Activated CD4-positive, alpha-beta memory T cell treated with anti-CD3 and anti-CD28 coated beads, Interleukin-2, amount 10 ng/mL, durations not matched to agents 7 days and 5 days (primary cell): Measurements from ENCODE around the gene NAT10. TPM values are rescaled to one million over a fixed set of nuclear protein-coding genes. Genes with fewer than 3 reads are reported as not detected.

Experiments used
- CTCF ChIA-PET: fragments of 350-600 bp; sonication (Branson Sonifier 250); formaldehyde crosslinking; loops from one replicate; lab custom pipeline; 2021; ENCODE audit warnings: antibody characterized with exemption, inconsistent platforms; lab: Charles Lee
- POLR2A ChIA-PET: fragments of 350-600 bp; sonication (Branson Sonifier 250); formaldehyde crosslinking; loops from one replicate; lab custom pipeline; 2021; ENCODE audit warnings: antibody characterized with exemption; lab: Charles Lee
- DNase-seq: peaks from one replicate; pipeline ENCODE4 v3.0.0-alpha.2; 2020
- H3K27ac Mint-ChIP-seq: one replicate; pipeline ENCODE4 v1.8.0; 2021; ENCODE audit warnings: mild to moderate bottlenecking, mixed read lengths
- H3K27me3 Mint-ChIP-seq: one replicate; pipeline ENCODE4 v1.8.0; 2021; ENCODE audit warnings: mixed read lengths
- H3K36me3 Mint-ChIP-seq: one replicate; pipeline ENCODE4 v1.8.0; 2021; ENCODE audit warnings: low read depth, mixed read lengths
- H3K4me1 Mint-ChIP-seq: one replicate; pipeline ENCODE4 v1.8.0; 2021; ENCODE audit warnings: mixed read lengths
- H3K4me3 Mint-ChIP-seq: one replicate; pipeline ENCODE4 v1.8.0; 2021; ENCODE audit warnings: mild to moderate bottlenecking, mixed read lengths
- H3K9me3 Mint-ChIP-seq: one replicate; pipeline ENCODE4 v1.8.0; 2021; ENCODE audit warnings: mixed read lengths
- total RNA-seq, 2 experiments: library from RNA; stranded (reverse); gene quantifications; one replicate each; pipeline ENCODE4 v1.2.3, GENCODE V29; 2021

NAT10 gene
- total RNA-seq, 2 experiments from 2014 or later, result 52.9 to 57.8 TPM

DNA sequence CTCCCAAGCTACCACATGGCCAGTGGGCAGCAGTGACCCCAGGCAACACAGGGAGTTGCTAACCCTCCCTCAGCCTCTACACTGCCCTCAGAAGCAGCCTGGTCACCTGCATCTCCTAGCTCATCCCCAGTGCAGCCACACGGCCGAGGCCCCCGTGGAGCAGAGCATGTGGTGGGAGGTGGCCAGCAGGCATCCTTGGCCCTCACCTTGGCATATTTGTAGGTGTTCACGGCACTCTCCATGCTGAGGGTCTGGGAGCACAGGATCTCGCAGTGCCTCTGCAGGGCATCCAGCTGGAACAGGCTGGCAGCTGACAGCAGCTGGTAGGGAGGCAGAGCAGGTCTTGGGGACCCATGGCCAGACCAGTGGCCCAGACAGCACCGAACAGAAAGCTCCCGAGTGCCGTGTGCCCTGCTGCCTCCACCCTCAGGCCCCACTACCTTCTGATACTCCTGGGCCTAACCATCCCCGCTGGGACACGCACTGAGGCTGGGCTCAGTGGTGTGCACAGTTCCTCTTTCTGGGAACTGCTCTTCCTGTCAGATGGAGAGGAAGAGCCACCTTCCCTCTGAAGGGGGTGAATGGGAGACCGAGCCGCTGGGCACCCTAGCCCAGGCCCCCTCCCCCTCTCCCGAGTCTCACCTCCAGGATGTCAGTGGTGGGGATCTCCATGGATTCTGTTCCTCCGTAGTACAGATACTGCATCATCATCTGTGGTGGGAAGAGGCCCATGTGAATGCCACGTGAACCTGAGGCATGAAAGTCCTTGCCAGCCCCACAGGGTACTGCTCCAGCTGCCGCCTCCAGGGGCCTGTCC, 48.8 kb downstream of the NAT10 start:
- CTCF ChIA-PET, result interaction anchor here (1.0 to 1.1 kb wide), 2 partner anchors 20 to 203 kb away, joined by 3 to 4 read pairs; partner anchors contain the start of gene ABTB2
- Mint-ChIP-seq H3K36me3 (no peaks in the 10 kb centered on the region), H3K4me1 (peaks cover 10% of the 10 kb centered on the region), H3K27ac (no peak overlapping the region), H3K27me3 (no peaks in the 10 kb centered on the region), H3K4me3 (no peak overlapping the region), H3K9me3 (no peaks in the 10 kb centered on the region)
- POLR2A ChIA-PET, result interaction anchor here (1.4 kb wide), 1 partner anchor 49 kb away, joined by 4 read pairs; the partner anchor contains the start of gene NAT10
- DNase-seq, result no peak

DNA sequence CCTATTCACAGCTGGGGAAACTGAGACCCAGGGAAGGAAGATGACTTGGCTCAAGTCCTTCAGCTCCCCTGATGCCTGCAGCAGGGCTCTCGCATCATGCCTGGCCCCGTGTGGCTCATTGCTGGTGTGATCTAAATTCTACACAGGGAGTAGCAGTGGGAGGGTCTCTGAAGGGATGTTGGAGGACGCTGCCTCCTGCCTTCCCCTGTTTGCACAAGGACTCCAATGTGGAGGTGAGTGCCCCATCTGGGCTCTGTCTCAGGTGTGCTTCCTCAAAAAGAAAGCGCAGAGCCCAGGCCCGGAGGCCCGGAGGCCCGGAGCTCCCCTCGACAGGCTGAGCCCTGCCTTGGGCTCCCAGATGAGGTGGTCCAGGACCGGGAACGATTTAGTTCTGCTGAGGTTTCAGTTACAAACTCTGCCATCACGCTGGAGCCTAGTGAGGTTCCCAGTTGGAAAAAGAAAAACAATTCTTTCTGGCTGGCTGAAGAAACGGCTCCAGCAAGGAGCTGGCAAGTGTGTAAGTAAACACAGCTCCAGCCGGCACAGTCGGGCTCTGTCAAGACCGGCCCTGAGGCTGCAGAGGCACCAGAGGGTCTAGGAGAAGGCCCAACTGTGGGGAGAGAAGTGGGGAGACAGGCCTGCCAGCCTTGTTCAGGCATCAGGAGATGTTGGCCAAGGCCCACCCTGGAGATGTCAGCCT, 49.8 kb downstream of the NAT10 start:
- DNase-seq, result no peak
- Mint-ChIP-seq H3K9me3 (no peaks in the 10 kb centered on the region), H3K27ac (no peak overlapping the region), H3K36me3 (no peaks in the 10 kb centered on the region), H3K27me3 (no peaks in the 10 kb centered on the region), H3K4me1 (peaks cover 10% of the 10 kb centered on the region), H3K4me3 (no peak overlapping the region)
- ChIA-PET CTCF (interaction anchor here (1.2 kb wide), 1 partner anchor 19 kb away, joined by 4 read pairs; no protein-coding TSS in a partner anchor), POLR2A (interaction anchor here (1.4 kb wide), 1 partner anchor 49 kb away, joined by 4 read pairs; the partner anchor contains the start of gene NAT10)

DNA sequence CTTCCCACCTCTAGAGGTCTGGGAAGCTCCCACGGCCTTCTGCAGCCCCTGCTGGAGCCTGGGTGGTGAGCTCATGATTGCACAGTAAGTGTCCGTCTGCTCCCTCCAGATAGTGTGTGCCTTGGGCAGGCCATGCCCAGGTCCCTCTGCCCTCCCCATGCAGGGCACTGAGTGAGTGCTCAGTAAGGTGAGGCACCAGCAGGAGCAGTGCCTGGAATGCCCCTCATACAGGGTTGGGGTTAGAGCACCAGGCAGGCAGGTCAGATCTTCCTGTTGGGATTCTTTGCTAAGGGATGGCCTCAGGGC, 50.3 kb downstream of the NAT10 start:
- no peak overlapping the region for H3K4me3 Mint-ChIP-seq
- H3K27ac Mint-ChIP-seq, result no peak overlapping the region
- H3K9me3 Mint-ChIP-seq, result no peaks in the 10 kb centered on the region
- no peaks in the 10 kb centered on the region for H3K27me3 Mint-ChIP-seq
- no peaks in the 10 kb centered on the region for H3K36me3 Mint-ChIP-seq
- CTCF ChIA-PET, result interaction anchor here (1.2 kb wide), 1 partner anchor 18 kb away, joined by 4 read pairs; no protein-coding TSS in a partner anchor
- peaks cover 10% of the 10 kb centered on the region for H3K4me1 Mint-ChIP-seq
- POLR2A ChIA-PET, result interaction anchor here (1.4 kb wide), 1 partner anchor 50 kb away, joined by 4 read pairs; the partner anchor contains the start of gene NAT10
- no peak for DNase-seq

DNA sequence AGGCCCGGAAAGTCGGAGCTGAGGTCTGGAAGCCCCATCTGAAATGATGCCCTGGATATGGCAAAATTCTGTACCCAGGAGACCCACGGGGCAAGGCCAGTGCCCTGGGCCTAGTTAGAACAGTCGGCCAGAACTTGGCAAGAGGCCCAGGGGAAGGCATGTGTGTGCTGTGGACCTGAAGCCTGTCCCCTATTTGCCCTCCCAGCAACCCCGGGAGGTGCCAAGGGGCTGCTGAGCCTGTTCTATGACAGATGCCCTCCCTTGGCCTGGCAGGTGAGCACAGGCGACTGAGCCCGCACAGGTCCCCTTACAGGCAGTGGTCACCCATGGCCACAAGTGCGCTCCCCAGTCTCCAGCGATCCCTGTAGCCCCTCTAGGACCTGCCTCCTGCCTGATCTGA, 51.7 kb downstream of the NAT10 start:
- no peak for DNase-seq
- Mint-ChIP-seq H3K4me3 (no peak overlapping the region), H3K36me3 (no peaks in the 10 kb centered on the region), H3K4me1 (peaks cover 20% of the 10 kb centered on the region), H3K9me3 (no peaks in the 10 kb centered on the region), H3K27ac (no peak overlapping the region), H3K27me3 (no peaks in the 10 kb centered on the region)
- POLR2A ChIA-PET, result no interaction called here
- CTCF ChIA-PET, result interaction anchor here (2.6 kb wide), 1 partner anchor 17 kb away, joined by 10 read pairs; no protein-coding TSS in a partner anchor

DNA sequence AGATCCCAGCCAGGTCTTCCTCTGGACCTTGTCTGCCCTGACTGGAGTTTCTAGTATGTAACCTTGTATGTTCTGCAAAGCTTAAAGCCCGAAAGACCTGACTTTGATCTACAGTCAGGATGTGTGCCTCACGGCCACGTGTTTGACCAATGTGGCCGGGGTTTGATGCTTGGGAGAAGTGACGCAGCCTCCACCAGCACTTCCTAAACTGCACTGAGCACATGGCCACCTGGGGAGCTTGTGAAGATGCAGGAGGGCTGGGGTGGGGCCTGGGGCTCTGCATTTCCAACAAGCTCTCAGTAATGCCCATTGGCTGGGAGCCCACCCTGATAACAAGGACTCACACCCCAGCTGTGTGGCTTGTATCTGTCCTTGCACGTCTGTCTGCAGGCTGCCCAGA, 53.2 kb downstream of the NAT10 start:
- no peaks in the 10 kb centered on the region for H3K36me3 Mint-ChIP-seq
- DNase-seq, result peak; percentile 46
- no peak overlapping the region for H3K27ac Mint-ChIP-seq
- H3K4me3 Mint-ChIP-seq, result no peak overlapping the region
- no peaks in the 10 kb centered on the region for H3K27me3 Mint-ChIP-seq
- H3K4me1 Mint-ChIP-seq, result peaks cover 18% of the 10 kb centered on the region
- ChIA-PET CTCF (interaction anchor here (1.5 to 2.6 kb wide), 2 partner anchors 16 to 199 kb away, joined by 8 to 10 read pairs; partner anchors contain the start of gene ABTB2), POLR2A (interaction anchor here (0.7 kb wide), 1 partner anchor 17 kb away, joined by 4 read pairs; no protein-coding TSS in a partner anchor)
- no peaks in the 10 kb centered on the region for H3K9me3 Mint-ChIP-seq

DNA sequence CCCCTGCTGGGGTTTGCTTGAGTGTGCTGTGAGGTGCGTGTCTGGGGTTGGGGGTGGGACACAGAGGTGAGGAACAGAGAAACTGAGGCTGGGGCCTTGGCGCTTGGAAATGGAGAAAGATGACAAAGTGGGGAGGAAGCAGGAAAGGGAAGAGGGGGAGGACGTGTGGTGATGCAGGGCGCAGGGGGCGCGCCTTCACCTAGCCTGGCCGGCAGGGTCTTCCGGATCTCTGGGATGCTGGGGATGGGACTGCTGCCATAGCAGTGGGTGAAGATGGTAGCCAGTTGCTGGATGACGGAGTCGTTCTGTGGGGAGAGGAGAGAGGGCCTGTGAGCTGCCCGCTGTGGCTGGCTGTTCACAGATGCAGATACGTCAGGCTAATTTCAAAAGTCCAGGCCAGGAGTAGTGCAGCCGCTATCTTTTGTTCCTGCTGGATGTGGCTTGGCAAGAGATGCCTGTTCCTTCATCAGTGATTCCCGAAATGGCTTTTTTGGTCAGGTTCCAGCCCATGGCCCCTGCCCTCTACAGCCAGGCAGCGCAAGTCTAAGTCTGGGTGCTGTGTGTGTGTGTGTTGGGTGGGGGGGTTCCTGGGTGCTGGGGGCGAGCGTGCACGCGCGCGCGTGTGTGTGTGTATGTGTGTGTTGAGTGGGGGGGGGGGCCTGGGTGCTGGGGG, 54.8 kb downstream of the NAT10 start:
- no peak for DNase-seq
- POLR2A ChIA-PET, result no interaction called here
- Mint-ChIP-seq H3K27me3 (no peaks in the 10 kb centered on the region), H3K4me3 (no peak overlapping the region), H3K4me1 (peaks cover 17% of the 10 kb centered on the region), H3K27ac (no peak overlapping the region), H3K9me3 (no peaks in the 10 kb centered on the region), H3K36me3 (no peaks in the 10 kb centered on the region)
- CTCF ChIA-PET, result interaction anchor here (1.0 kb wide), 1 partner anchor 14 kb away, joined by 3 read pairs; no protein-coding TSS in a partner anchor

DNA sequence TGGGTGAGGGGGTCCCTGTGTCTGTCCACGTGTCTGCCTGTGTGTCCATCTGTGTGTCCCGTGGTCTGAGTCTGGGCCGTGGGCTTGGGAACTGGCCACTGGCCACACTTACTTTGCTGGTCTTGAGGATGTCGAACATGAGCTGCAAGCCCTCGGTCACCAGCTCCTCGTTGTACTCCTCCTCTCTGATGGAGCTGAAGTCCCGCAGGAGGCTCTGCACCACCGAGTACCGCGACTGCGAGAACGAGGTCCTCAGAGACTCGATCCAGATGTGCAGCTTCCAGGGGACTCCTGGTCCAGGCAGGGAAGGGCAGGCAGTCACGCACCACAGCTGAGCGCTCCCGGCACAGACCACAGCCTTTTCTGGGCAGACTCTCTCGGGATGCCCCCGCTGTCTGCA, 55.4 kb downstream of the NAT10 start:
- Mint-ChIP-seq H3K27ac (no peak overlapping the region), H3K4me3 (no peak overlapping the region), H3K4me1 (peaks cover 17% of the 10 kb centered on the region), H3K9me3 (no peaks in the 10 kb centered on the region), H3K27me3 (no peaks in the 10 kb centered on the region), H3K36me3 (no peaks in the 10 kb centered on the region)
- no peak for DNase-seq
- CTCF ChIA-PET, result interaction anchor here (0.7 to 1.0 kb wide), 2 partner anchors 13 to 197 kb away, joined by 3 read pairs; partner anchors contain the start of gene ABTB2
- POLR2A ChIA-PET, result interaction anchor here (0.8 kb wide), 1 partner anchor 10 kb away, joined by 3 read pairs; no protein-coding TSS in a partner anchor

DNA sequence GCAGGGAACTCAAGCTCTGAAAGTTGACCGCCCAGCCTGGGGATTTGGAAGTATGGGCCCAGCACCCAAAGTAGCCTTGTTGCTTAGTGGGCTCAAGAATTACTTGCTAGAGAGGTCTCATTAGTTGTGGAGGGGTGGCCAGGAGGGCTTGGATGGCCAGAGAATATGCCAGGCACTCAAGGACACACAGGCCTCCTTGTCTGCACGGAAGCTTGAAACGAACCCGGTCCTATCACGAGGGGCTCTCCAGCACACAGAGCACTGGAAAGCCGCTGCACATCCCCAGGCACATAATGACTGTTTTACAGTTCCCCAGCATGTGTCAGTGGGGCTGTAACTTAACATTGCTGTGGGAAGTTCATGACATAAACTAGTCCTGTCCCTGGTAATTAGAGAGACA, 55.9 kb downstream of the NAT10 start:
- H3K27ac Mint-ChIP-seq, result no peak overlapping the region
- no peaks in the 10 kb centered on the region for H3K36me3 Mint-ChIP-seq
- peaks cover 17% of the 10 kb centered on the region for H3K4me1 Mint-ChIP-seq
- ChIA-PET POLR2A (interaction anchor here (0.8 to 1.5 kb wide), 2 partner anchors 9 to 196 kb away, joined by 3 to 4 read pairs; partner anchors contain the start of gene ABTB2), CTCF (interaction anchor here (0.7 to 1.0 kb wide), 2 partner anchors 13 to 196 kb away, joined by 3 read pairs; partner anchors contain the start of gene ABTB2)
- H3K27me3 Mint-ChIP-seq, result no peaks in the 10 kb centered on the region
- no peaks in the 10 kb centered on the region for H3K9me3 Mint-ChIP-seq
- DNase-seq, result no peak
- H3K4me3 Mint-ChIP-seq, result no peak overlapping the region

DNA sequence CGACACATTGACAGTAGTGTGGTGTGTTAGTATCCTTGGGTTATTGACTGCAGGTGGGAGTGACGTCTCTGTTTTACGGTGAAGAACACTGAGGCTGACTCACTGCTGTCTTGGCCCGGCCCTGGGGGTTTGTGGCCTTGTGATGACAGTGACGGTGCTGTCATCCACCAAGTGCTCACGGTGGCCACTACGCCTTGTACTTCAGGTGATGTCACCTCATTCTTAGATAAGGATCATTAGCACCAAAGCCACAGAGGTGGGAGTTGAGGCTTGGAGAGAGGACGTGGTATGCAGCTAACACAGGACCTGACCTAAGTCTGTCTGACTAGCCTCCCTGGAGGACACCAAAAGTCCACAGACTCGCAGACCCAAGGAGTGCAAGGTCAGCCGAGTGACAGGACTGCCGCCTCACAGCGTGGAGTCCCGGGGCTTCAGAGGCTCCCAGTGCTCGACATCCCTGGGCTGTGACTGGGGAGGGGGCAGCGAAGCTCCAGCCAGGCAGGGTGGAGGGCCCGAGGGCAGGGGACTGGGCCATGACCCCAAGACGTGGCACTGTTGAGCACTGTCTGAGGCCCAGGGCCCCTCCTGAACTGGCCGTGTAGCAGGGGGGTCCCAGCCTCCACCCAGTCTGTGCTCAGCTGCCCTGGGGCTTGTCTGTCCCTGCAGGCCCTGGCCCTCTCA, 56.5 kb downstream of the NAT10 start:
- ChIA-PET POLR2A (interaction anchor here (1.5 kb wide), 1 partner anchor 195 kb away, joined by 4 read pairs; the partner anchor contains the start of gene ABTB2), CTCF (interaction anchor here (0.7 kb wide), 1 partner anchor 196 kb away, joined by 3 read pairs; the partner anchor contains the start of gene ABTB2)
- Mint-ChIP-seq H3K27ac (no peak overlapping the region), H3K36me3 (no peaks in the 10 kb centered on the region), H3K4me3 (no peak overlapping the region), H3K9me3 (no peaks in the 10 kb centered on the region), H3K27me3 (no peaks in the 10 kb centered on the region), H3K4me1 (peaks cover 17% of the 10 kb centered on the region)
- DNase-seq, result peak; percentile 68

DNA sequence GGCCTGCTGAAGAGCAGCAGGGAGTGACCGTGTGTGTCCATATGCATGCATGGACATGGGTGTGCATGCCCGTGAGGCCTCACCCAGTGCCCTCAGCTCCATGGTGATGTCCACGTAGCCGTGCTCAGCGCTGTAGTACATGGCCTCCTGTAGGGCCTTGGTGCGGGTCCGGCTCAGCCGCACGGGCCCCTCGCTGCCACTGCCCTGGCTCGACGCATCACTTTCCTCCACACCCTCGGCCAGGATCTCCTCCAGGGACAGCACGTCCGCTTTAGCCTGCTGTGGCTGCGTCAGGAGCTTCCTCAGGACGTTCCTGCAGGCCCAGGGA, 57.0 kb downstream of the NAT10 start:
- Mint-ChIP-seq H3K4me1 (peaks cover 17% of the 10 kb centered on the region), H3K4me3 (no peak overlapping the region), H3K27me3 (no peaks in the 10 kb centered on the region), H3K36me3 (no peaks in the 10 kb centered on the region), H3K27ac (no peak overlapping the region), H3K9me3 (no peaks in the 10 kb centered on the region)
- CTCF ChIA-PET, result no interaction called here
- POLR2A ChIA-PET, result interaction anchor here (1.5 kb wide), 1 partner anchor 195 kb away, joined by 4 read pairs; the partner anchor contains the start of gene ABTB2
- DNase-seq, result no peak

DNA sequence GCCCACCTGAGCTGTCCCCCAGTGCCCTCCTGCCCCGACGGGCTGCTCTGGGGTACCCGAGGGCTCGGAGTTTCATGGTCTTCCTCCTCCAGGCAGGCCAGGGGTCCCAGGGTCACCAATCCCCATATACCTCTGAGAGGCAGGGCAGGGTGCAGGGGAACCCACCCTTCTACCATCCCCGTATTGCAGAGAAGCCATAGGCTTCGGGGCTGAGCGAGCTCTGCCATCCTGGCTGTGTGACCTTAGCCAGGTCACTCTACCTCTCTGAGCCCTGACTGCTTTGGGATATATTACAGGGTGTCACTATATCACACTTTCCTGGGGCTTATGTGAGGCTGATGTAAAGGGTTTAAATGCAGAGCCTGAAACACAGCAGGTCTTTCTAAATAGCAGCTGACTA, 57.4 kb downstream of the NAT10 start:
- Mint-ChIP-seq H3K27ac (no peak overlapping the region), H3K4me1 (peaks cover 17% of the 10 kb centered on the region), H3K4me3 (no peak overlapping the region), H3K36me3 (no peaks in the 10 kb centered on the region), H3K27me3 (no peaks in the 10 kb centered on the region), H3K9me3 (no peaks in the 10 kb centered on the region)
- ChIA-PET CTCF (no interaction called here), POLR2A (interaction anchor here (1.5 kb wide), 1 partner anchor 195 kb away, joined by 4 read pairs; the partner anchor contains the start of gene ABTB2)
- no peak for DNase-seq

DNA sequence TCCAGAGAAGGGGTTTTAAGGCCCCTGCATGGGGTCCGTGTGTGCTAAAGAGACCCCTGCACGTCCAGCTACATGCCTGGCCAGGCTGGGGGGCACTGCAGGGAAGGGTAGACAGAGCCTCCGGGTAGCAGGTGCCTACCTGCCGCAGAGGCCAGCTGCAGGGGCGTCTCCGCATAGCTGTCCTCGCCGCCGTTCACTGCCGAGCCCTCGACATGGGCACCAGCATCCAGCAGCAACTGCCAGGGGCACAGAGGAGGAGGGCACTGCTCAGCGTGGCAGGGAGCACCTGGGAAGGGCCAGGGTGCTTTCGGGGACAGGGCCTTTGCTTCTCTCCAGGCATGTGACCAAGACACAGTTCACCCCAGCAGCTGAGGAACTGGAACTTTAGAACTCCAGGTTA, 59.7 kb downstream of the NAT10 start:
- no peaks in the 10 kb centered on the region for H3K36me3 Mint-ChIP-seq
- peaks cover 10% of the 10 kb centered on the region for H3K4me1 Mint-ChIP-seq
- no peak overlapping the region for H3K27ac Mint-ChIP-seq
- no peaks in the 10 kb centered on the region for H3K9me3 Mint-ChIP-seq
- no peak overlapping the region for H3K4me3 Mint-ChIP-seq
- DNase-seq, result no peak
- ChIA-PET POLR2A (interaction anchor here (0.7 kb wide), 1 partner anchor 10 kb away, joined by 3 read pairs; no protein-coding TSS in a partner anchor), CTCF (interaction anchor here (1.9 kb wide), 1 partner anchor 9 kb away, joined by 8 read pairs; no protein-coding TSS in a partner anchor)
- no peaks in the 10 kb centered on the region for H3K27me3 Mint-ChIP-seq
